Suprapubic skin (tissue), 4 donors: ENCODE results near the gene SLC7A6.

Source experiments
- EP300 ChIP-seq: sonication (generic); formaldehyde crosslinking; IDR thresholded peaks from one replicate; pipeline ENCODE4 v1.6.1; 2017; ENCODE audit warnings: antibody characterized with exemption
- POLR2A ChIP-seq, 2 donors: fragments of 450-650 bp; IDR thresholded peaks; one replicate each; pipeline ENCODE4 v1.6.1; 2017; ENCODE audit warnings: antibody characterized with exemption in 2 of 2, mild to moderate bottlenecking in 2 of 2, moderate library complexity in 2 of 2
- POLR2AphosphoS5 ChIP-seq, 3 donors: sonication (generic); formaldehyde crosslinking; IDR thresholded peaks; one replicate each; pipeline ENCODE4 v1.6.1; 2017; ENCODE audit warnings: antibody characterized with exemption in 3 of 3
- TF ChIP-seq, protein P1 (sequence below), 2 donors: fragments of 200-600 bp in 1 of 2; fragments of 450-650 bp in 1 of 2; sonication (generic) in 1 of 2; IDR thresholded peaks; one replicate each; pipeline ENCODE4 v1.5.1; 2016 to 2019; ENCODE audit warnings: antibody characterized with exemption in 2 of 2, mild to moderate bottlenecking in 1 of 2, moderate library complexity in 1 of 2

DNA sequence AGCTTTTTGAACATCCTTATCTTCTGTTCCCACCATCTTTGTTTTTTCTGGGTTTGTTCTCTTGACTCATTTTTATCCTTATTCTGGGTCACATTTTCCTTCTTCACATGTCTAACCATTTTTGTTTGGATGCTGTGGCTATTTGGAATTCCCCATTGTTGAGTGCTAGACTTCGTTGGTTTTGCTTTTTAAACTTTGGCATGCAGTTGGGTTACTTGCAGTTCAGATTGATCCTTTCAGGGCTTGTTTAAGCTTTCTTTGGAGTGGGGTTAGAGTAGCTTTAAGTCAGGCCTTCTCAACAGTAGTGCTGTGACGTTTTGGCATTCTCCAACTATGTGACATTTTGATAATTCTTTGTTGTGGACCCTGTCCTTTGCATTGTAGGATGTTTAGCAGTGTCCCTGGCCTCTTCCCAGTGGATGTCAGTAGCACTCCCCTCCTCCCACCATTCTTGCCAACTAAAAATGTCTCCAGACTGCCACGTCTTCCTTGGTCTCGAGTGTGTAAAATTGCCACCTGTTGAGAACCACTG is 67.6 kb downstream of the SLC7A6 start:
- TF ChIP-seq, protein P1, sequence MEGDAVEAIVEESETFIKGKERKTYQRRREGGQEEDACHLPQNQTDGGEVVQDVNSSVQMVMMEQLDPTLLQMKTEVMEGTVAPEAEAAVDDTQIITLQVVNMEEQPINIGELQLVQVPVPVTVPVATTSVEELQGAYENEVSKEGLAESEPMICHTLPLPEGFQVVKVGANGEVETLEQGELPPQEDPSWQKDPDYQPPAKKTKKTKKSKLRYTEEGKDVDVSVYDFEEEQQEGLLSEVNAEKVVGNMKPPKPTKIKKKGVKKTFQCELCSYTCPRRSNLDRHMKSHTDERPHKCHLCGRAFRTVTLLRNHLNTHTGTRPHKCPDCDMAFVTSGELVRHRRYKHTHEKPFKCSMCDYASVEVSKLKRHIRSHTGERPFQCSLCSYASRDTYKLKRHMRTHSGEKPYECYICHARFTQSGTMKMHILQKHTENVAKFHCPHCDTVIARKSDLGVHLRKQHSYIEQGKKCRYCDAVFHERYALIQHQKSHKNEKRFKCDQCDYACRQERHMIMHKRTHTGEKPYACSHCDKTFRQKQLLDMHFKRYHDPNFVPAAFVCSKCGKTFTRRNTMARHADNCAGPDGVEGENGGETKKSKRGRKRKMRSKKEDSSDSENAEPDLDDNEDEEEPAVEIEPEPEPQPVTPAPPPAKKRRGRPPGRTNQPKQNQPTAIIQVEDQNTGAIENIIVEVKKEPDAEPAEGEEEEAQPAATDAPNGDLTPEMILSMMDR (IDR thresholded peaks at IDR 0.05), result no peak
- TF ChIP-seq POLR2AphosphoS5 (IDR thresholded peaks at IDR 0.05) (no peak), POLR2A (IDR thresholded peaks at IDR 0.05) (no peak), EP300 (no peak)
